Activated CD8-positive, alpha-beta memory T cell treated with anti-CD3 and anti-CD28 coated beads, Interleukin-2, amount 50 U/mL, for 48 hours (primary cell): Measurements from ENCODE around the gene FHIP1A.
"Not testable (repeated sequence)": the region's sequence is repeated elsewhere in the genome, so short reads cannot be mapped to it uniquely, and the experiment has no call there.

Source experiments
- DNase-seq: peaks from one replicate; pipeline ENCODE4 v3.0.0-alpha.2; 2020

FHIP1A gene

GRCh38 chr4:151408630-151409469 lies at the start of gene FHIP1A:
Gene FHIP1A (plus strand): TSS chr4:151409176. CDS start chr4:151566260, 157,084 bp downstream.
- DNase-seq, result peak; percentile 84

GRCh38 chr4:151359576-151359975 lies 49.4 kb upstream of the FHIP1A start:
- DNase-seq, result no peak

- no peak for DNase-seq
Observed at GRCh38 chr4:151361126-151361525, 47.9 kb upstream of the FHIP1A start.

DNA sequence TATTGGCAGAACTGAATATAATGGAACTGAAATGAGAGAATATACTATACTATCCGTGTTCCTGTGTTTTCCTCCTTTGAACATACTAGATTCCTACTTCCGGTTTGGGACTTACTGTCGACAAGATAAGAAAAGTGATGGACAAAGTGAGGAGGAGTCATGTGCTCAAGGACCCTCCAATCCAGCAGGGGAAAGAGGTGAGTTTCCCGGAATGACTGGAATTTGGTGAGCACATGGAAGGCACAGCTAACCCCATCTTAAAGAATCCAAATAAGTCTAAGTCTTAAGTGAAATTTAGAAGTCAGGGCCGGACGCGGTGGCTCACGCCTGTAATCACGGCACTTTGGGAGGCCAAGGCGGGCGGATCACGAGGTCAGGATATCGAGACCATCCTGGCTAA lies 47.0 kb upstream of the FHIP1A start:
- no peak for DNase-seq

- peak; percentile 83 for DNase-seq
Observed at GRCh38 chr4:151362404-151363164, 46.4 kb upstream of the FHIP1A start.

DNA sequence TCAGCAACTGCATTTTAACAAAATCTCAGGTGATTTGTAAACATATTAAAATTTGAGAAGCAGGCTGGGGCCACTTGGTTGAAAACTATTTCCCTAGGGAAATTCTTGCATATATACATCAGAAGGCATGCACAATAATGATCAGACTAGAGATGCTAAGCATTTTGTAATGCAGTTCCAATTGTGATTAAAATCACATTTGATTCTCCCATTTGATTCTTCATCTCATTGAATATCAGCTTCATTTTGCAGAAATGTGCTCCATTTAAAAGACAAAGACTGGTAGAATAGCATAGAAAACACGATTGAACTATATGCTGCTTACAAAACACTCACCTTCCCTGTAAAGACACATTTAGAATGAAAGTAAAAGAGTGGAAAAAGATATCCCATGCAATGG lies 32.4 kb upstream of the FHIP1A start:
- no peak for DNase-seq

- no peak for DNase-seq
Observed at GRCh38 chr4:151389311-151389710, 19.7 kb upstream of the FHIP1A start.

DNA sequence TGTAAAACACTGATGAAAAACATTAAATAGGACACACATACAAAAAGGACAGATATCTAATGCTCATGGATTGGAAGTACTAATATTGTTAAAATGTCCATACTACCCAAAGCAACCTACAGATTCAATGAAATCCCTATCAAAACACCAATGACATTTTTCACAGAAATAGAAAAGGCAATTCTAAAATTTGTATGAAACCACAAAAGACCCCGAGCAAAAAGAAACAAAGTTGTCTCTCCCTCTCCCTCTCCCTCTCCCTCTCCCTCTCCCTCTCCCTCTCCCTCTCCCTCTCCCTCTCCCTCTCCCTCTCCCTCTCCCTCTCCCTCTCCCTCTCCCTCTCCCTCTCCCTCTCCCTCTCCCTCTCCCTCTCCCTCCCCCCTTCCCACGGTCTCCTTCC lies 19.2 kb upstream of the FHIP1A start:
- not testable (repeated sequence) for DNase-seq

DNA sequence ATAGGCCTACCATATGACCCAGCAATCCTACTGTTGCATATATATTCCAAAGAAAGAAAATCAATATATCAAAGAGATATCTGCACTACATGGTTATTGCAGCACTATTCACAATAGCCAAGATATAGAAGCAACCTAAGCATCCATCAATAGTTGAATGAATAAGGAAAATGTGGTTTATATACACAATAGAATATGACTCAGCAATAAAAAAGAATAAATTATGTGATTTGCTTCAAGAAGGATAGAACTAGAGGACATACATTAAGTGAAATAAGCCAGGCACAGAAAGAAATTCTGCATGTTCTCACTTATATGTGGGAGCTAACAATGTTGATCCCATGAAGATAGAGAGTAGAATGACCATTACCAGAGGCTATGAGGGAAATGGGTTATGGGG lies 13.1 kb upstream of the FHIP1A start:
- no peak for DNase-seq

GRCh38 chr4:151400343-151400742 lies 8.6 kb upstream of the FHIP1A start:
- DNase-seq, result no peak

GRCh38 chr4:151401739-151402138 lies 7.2 kb upstream of the FHIP1A start:
- no peak for DNase-seq

DNA sequence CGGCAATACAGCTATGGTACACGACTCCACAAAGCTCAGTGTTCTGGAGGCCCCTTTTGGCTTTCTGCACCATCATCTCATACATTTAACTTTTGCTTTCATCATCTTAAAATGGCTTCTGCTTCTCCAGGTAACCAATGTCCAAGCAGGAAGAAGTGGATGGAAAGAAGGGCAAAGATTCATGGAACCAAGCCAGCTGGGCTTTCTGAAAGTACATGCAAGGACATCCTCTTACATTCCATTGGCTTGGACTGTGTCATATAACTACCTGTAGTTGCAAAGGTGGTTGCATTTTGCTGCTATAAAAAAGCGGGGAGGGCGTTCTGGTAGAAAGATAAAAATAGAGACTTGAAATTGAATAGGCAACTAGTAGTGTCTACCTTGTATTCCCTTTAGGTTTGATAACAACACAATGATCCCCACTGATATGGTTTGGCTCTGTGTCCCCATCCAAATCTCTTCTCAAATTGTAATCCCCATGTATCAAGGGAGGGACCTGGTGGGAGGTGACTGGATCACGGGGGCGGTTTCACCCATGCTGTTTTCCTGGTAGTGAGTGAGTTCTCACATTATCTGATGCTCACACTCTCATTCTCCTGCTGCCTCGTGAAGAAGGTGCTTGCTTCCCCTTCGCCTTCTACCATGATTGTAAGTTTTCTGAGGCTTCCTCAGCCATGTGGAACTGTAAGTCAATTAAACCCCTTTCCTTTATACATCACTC lies 6.7 kb upstream of the FHIP1A start:
- DNase-seq, result no peak

DNA sequence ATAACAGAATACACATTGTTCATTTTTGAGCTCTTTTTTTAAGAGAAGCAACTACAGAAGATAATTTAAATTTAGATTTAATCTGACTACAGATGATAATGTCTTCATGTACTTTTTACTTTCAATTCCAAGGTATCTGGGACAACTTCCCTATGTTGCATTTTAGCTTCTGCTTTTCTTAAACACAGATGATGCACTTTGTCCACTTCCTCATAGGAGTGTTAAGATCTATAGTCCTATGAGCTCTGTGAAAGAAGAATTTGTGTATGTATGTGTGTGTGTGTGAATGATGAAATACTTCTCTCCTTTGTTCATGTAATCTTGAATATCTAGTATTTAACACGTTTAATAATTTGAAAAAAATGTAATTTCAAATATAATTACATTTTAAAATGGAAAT lies 5.3 kb upstream of the FHIP1A start:
- DNase-seq, result no peak

DNA sequence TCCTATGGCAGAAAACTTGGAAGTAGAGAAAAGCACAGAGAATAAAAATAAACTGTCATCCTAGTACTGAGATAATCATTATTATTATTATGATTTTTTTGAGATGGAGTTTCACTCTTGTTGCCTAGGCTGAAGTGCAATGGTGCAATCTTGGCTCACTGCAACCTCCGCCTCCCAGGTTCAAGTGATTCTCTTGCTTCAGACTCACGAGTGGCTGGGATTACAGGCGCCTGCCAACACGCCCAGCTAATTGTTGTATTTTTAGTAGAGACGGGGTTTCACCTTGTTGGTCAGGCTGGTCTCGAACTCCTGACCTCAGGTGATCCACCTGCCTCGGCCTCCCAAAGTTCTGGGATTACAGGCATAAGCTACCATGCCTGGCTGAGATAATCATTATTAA lies 4.2 kb upstream of the FHIP1A start:
- not testable (repeated sequence) for DNase-seq

DNA sequence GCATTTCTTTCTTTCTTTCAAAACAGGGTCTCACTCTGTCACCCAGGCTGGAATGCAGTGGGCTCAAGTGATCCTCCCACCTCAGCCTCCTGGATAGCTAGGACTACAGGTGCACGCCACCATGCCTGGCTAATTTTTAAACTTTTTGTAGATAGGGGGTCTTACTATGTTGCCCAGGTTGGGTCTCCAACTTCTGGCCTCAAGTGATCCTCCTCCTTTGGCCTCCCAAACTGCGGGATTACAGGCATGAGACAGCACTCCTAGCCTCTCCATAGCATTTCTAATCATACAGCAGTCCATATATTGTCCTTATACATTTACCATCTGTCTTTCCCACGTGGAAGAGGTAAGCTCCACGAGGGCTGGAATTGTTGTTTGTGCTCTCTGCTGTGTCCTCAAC lies 2.0 kb upstream of the FHIP1A start:
- DNase-seq, result no peak

DNA sequence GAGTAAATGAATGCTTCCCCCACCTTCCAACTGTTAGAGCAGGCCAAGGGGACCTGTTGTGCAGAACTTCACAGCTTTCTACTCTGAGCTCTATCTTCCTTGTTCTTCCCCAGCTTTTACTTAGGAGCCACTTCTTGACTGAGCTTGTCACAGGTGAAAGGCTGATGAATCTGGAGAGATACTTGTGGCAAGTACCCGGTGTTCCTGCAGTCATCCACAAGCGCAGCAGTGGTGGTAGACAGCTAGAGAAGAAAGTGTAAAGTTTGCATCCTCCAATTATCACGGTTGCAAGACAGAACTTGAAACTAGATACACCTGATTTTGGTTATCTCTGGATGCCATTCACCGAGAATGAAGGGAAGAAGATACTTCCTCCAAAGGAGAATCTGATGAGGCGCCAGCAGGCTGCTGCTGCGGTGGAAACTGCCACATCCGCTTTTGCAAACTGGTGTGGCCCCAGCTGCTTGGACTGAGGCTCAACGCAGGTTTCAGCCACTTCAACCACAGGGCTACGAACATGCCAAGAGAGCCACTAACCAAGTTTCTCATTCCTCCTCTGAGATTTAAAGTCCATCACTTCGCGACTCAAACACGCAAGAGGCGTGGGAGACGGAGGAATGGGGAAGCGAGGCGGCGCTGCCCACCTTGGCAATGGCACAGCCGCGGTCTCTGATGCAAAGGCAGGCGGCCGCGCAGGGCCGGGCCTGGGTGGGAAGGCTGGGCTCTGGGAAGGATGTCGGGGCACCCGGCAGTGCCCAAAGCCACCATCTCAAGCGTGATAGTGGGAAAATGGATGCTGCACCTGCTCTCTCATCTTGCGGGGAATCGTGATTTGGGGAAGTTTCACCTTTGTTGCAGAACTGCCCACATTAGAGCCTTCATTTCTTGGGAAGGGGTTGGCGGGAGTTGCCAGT lies 1.3 kb upstream of the FHIP1A start:
- peak; percentile 63 for DNase-seq

GRCh38 chr4:151408380-151408629 lies 671 bp upstream of the FHIP1A start:
- DNase-seq, result no peak

GRCh38 chr4:151409470-151410313 lies 716 bp downstream of the FHIP1A start:
- no peak for DNase-seq

DNA sequence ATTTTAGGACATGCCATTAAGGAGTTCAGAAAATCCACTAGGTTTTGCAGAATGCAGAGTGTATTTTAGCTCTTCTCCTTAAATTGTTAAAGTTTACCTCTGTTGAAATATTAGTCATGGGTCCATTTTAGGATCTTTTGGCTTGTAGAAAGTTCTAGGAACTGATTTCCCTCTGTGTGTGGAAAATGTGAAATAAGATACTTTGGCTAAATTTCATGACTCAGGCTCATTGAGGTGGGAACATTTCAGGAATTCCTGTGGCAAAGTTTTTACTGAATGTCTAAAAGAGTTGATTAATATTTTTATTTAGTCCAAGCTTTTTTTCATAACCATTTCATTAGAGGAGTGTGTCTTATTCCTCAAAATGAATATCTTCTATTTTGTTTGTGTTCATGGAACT lies 7.0 kb downstream of the FHIP1A start:
- DNase-seq, result no peak

- no peak for DNase-seq
Observed at GRCh38 chr4:151417164-151417571, 8.2 kb downstream of the FHIP1A start.

GRCh38 chr4:151417766-151418376 lies 8.9 kb downstream of the FHIP1A start:
- DNase-seq, result no peak
